HEK293 (cell line): ENCODE results near the gene RNF41.

Experiments
- GLI2 ChIP-seq: fragments of 450-650 bp; formaldehyde crosslinking; IDR thresholded peaks from 2 replicates; pipeline ENCODE4; 2017; ENCODE audit warnings: missing biosample characterization, missing genetic modification characterization, low read depth, borderline replicate concordance
- GLIS2 ChIP-seq: fragments of 450-650 bp; formaldehyde crosslinking; IDR thresholded peaks from 2 replicates; pipeline ENCODE4 v1.5.1; 2016; ENCODE audit warnings: missing biosample characterization, missing genetic modification characterization
- HOXC10 ChIP-seq: sonication (generic); formaldehyde crosslinking; IDR thresholded peaks from 2 replicates; pipeline ENCODE4 v1.8.1; 2023; ENCODE audit warnings: mild to moderate bottlenecking, missing genetic modification reagents
- KLF10 ChIP-seq: fragments of 450-650 bp; IDR thresholded peaks from 2 replicates; pipeline ENCODE4 v1.5.1; 2018; ENCODE audit warnings: missing biosample characterization, mild to moderate bottlenecking, missing genetic modification characterization
- PATZ1 ChIP-seq: fragments of 450-650 bp; formaldehyde crosslinking; IDR thresholded peaks from 2 replicates; pipeline ENCODE4 v1.5.1; 2016; ENCODE audit warnings: missing biosample characterization, missing genetic modification characterization
- SCRT1 ChIP-seq: fragments of 450-650 bp; formaldehyde crosslinking; IDR thresholded peaks from 2 replicates; pipeline ENCODE4 v1.5.1; 2016; ENCODE audit warnings: missing biosample characterization, missing genetic modification characterization, borderline replicate concordance
- SETDB1 ChIP-seq: IDR thresholded peaks from one replicate; pipeline ENCODE4 v1.6.1; 2017; ENCODE audit warnings: mild to moderate bottlenecking, low read length, moderate library complexity, mixed read lengths; ENCODE audit not compliant: insufficient read length
- SP3 ChIP-seq: fragments of 450-650 bp; formaldehyde crosslinking; IDR thresholded peaks from 2 replicates; pipeline ENCODE4 v1.5.1; 2016; ENCODE audit warnings: missing biosample characterization, missing genetic modification characterization
- ZFP3 ChIP-seq: fragments of 450-650 bp; formaldehyde crosslinking; IDR thresholded peaks from 2 replicates; pipeline ENCODE4 v1.5.1; 2016; ENCODE audit warnings: low read depth, missing biosample characterization, missing genetic modification characterization
- ZFP41 ChIP-seq: fragments of 450-650 bp; formaldehyde crosslinking; IDR thresholded peaks from 2 replicates; pipeline ENCODE4 v1.5.1; 2016; ENCODE audit warnings: missing biosample characterization, missing genetic modification characterization, borderline replicate concordance
- ZNF175 ChIP-seq: fragments of 450-650 bp; formaldehyde crosslinking; IDR thresholded peaks from 2 replicates; pipeline ENCODE4 v1.5.1; 2016; ENCODE audit warnings: missing biosample characterization, missing genetic modification characterization
- ZNF19 ChIP-seq: fragments of 450-650 bp; formaldehyde crosslinking; IDR thresholded peaks from 2 replicates; pipeline ENCODE4; 2016; ENCODE audit warnings: missing biosample characterization, missing genetic modification characterization, low read depth
- ZNF266 ChIP-seq: fragments of 450-650 bp; formaldehyde crosslinking; IDR thresholded peaks from 2 replicates; pipeline ENCODE4 v1.5.1; 2016; ENCODE audit warnings: missing biosample characterization, missing genetic modification characterization, low read depth
- ZNF341 ChIP-seq: fragments of 450-650 bp; formaldehyde crosslinking; IDR thresholded peaks from 2 replicates; pipeline ENCODE4; 2016; ENCODE audit warnings: low read depth, missing biosample characterization, missing genetic modification characterization
- ZNF366 ChIP-seq: fragments of 450-650 bp; formaldehyde crosslinking; conservative IDR thresholded peaks from 2 replicates; pipeline ENCODE4 v1.5.1; 2016; ENCODE audit warnings: missing biosample characterization, missing genetic modification characterization
- ZNF433 ChIP-seq: fragments of 450-650 bp; formaldehyde crosslinking; IDR thresholded peaks from 2 replicates; pipeline ENCODE4 v1.5.1; 2016; ENCODE audit warnings: missing biosample characterization, missing genetic modification characterization, low read depth
- ZNF48 ChIP-seq: fragments of 450-650 bp; formaldehyde crosslinking; IDR thresholded peaks from 2 replicates; pipeline ENCODE4 v1.5.1; 2016; ENCODE audit warnings: missing biosample characterization, missing genetic modification characterization
- ZNF501 ChIP-seq: fragments of 450-650 bp; formaldehyde crosslinking; IDR thresholded peaks from 2 replicates; pipeline ENCODE4 v1.5.1; 2016; ENCODE audit warnings: missing biosample characterization, missing genetic modification characterization
- ZNF513 ChIP-seq: fragments of 450-650 bp; IDR thresholded peaks from 2 replicates; pipeline ENCODE4 v1.5.1; 2018; ENCODE audit warnings: missing biosample characterization, missing genetic modification characterization
- ZNF692 ChIP-seq: fragments of 450-650 bp; formaldehyde crosslinking; IDR thresholded peaks from 2 replicates; pipeline ENCODE4 v1.5.1; 2016; ENCODE audit warnings: missing biosample characterization, missing genetic modification characterization
- ZNF704 ChIP-seq: fragments of 450-650 bp; formaldehyde crosslinking; IDR thresholded peaks from 2 replicates; pipeline ENCODE4 v1.5.1; 2016; ENCODE audit warnings: missing biosample characterization, missing genetic modification characterization
- TF ChIP-seq, protein P1 (sequence below): fragments of 450-650 bp; formaldehyde crosslinking; conservative IDR thresholded peaks from 2 replicates; pipeline ENCODE4 v1.5.1; 2016; ENCODE audit warnings: low read depth, missing biosample characterization, missing genetic modification characterization
- TF ChIP-seq, protein P2 (sequence below): fragments of 450-650 bp; formaldehyde crosslinking; IDR thresholded peaks from 2 replicates; pipeline ENCODE4 v1.5.1; 2016; ENCODE audit warnings: missing biosample characterization, missing genetic modification characterization
- TF ChIP-seq, protein P3 (sequence below): fragments of 450-650 bp; formaldehyde crosslinking; conservative IDR thresholded peaks from 2 replicates; pipeline ENCODE4 v1.5.1; 2016; ENCODE audit warnings: low read depth, missing biosample characterization, missing genetic modification characterization

The RNF41 gene

GRCh38 chr12:56219840-56220239, 1.9 kb downstream of the RNF41 start (continued):
- no peak for TF ChIP-seq PATZ1
- no peak for TF ChIP-seq ZNF513 (tag by site-specific recombination)
- no peak; the same call in 1 of the 2 replicates for TF ChIP-seq GLI2 (tag by site-specific recombination)
- TF ChIP-seq, protein P1, sequence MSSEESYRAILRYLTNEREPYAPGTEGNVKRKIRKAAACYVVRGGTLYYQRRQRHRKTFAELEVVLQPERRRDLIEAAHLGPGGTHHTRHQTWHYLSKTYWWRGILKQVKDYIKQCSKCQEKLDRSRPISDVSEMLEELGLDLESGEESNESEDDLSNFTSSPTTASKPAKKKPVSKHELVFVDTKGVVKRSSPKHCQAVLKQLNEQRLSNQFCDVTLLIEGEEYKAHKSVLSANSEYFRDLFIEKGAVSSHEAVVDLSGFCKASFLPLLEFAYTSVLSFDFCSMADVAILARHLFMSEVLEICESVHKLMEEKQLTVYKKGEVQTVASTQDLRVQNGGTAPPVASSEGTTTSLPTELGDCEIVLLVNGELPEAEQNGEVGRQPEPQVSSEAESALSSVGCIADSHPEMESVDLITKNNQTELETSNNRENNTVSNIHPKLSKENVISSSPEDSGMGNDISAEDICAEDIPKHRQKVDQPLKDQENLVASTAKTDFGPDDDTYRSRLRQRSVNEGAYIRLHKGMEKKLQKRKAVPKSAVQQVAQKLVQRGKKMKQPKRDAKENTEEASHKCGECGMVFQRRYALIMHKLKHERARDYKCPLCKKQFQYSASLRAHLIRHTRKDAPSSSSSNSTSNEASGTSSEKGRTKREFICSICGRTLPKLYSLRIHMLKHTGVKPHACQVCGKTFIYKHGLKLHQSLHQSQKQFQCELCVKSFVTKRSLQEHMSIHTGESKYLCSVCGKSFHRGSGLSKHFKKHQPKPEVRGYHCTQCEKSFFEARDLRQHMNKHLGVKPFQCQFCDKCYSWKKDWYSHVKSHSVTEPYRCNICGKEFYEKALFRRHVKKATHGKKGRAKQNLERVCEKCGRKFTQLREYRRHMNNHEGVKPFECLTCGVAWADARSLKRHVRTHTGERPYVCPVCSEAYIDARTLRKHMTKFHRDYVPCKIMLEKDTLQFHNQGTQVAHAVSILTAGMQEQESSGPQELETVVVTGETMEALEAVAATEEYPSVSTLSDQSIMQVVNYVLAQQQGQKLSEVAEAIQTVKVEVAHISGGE, result peak; percentile 85
- TF ChIP-seq ZNF341 (tag by site-specific recombination), result 0 out of 2 replicates have a peak, but pooled peaks have one; percentile 34
- TF ChIP-seq ZNF175 (tag by site-specific recombination), result no peak
- TF ChIP-seq ZFP3 (tag by site-specific recombination), result peak; percentile 38; the same call in 1 of the 2 replicates
- TF ChIP-seq, protein P2, sequence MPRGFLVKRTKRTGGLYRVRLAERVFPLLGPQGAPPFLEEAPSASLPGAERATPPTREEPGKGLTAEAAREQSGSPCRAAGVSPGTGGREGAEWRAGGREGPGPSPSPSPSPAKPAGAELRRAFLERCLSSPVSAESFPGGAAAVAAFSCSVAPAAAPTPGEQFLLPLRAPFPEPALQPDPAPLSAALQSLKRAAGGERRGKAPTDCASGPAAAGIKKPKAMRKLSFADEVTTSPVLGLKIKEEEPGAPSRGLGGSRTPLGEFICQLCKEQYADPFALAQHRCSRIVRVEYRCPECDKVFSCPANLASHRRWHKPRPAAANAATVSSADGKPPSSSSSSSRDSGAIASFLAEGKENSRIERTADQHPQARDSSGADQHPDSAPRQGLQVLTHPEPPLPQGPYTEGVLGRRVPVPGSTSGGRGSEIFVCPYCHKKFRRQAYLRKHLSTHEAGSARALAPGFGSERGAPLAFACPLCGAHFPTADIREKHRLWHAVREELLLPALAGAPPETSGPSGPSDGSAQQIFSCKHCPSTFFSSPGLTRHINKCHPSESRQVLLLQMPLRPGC, result no peak
- TF ChIP-seq ZNF366 (tag by site-specific recombination), result no peak; the same call in 1 of the 2 replicates
- peak; percentile 16; the same call in 1 of the 2 replicates for TF ChIP-seq SP3 (tag by site-specific recombination)
- no peak for TF ChIP-seq HOXC10
- TF ChIP-seq GLIS2 (tag by site-specific recombination), result no peak
- no peak for TF ChIP-seq KLF10
- TF ChIP-seq ZNF266 (tag by site-specific recombination), result peak; percentile 87
- TF ChIP-seq SCRT1 (tag by site-specific recombination), result no peak
- TF ChIP-seq ZFP41 (tag by site-specific recombination), result no peak
- peak; percentile 99 for TF ChIP-seq ZNF433 (tag by site-specific recombination)
- TF ChIP-seq SETDB1, result no peak
- peak; percentile 87 for TF ChIP-seq ZNF501 (tag by site-specific recombination)
- TF ChIP-seq ZNF48 (tag by site-specific recombination), result no peak
- TF ChIP-seq, protein P3, sequence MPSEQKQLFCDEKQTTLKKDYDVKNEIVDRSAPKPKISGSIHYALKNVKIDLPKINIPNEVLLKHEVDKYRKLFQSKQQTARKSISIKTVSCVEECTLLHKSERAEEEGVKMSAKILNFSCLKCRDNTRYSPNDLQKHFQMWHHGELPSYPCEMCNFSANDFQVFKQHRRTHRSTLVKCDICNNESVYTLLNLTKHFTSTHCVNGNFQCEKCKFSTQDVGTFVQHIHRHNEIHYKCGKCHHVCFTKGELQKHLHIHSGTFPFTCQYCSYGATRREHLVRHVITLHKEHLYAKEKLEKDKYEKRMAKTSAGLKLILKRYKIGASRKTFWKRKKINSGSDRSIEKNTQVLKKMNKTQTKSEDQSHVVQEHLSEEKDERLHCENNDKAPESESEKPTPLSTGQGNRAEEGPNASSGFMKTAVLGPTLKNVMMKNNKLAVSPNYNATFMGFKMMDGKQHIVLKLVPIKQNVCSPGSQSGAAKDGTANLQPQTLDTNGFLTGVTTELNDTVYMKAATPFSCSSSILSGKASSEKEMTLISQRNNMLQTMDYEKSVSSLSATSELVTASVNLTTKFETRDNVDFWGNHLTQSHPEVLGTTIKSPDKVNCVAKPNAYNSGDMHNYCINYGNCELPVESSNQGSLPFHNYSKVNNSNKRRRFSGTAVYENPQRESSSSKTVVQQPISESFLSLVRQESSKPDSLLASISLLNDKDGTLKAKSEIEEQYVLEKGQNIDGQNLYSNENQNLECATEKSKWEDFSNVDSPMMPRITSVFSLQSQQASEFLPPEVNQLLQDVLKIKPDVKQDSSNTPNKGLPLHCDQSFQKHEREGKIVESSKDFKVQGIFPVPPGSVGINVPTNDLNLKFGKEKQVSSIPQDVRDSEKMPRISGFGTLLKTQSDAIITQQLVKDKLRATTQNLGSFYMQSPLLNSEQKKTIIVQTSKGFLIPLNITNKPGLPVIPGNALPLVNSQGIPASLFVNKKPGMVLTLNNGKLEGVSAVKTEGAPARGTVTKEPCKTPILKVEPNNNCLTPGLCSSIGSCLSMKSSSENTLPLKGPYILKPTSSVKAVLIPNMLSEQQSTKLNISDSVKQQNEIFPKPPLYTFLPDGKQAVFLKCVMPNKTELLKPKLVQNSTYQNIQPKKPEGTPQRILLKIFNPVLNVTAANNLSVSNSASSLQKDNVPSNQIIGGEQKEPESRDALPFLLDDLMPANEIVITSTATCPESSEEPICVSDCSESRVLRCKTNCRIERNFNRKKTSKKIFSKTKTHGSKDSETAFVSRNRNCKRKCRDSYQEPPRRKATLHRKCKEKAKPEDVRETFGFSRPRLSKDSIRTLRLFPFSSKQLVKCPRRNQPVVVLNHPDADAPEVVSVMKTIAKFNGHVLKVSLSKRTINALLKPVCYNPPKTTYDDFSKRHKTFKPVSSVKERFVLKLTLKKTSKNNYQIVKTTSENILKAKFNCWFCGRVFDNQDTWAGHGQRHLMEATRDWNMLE (tag by site-specific recombination), result peak; percentile 97
- TF ChIP-seq ZNF704 (tag by site-specific recombination), result peak; percentile 79
- TF ChIP-seq ZNF692, result no peak
- peak; percentile 85; the same call in 1 of the 2 replicates for TF ChIP-seq ZNF19
